H1 (cell line): ENCODE results near the gene MUSTN1. TPM values are rescaled to one million over a fixed set of nuclear protein-coding genes. Genes with fewer than 3 reads are reported as not detected.

Experiments used
- CTCF ChIA-PET: fragments of 300-600 bp; sonication (Branson Sonifier 250); formaldehyde crosslinking; loops from one replicate; lab custom pipeline; 2021; ENCODE audit not compliant: partially characterized antibody; lab: Charles Lee
- POLR2A ChIA-PET: fragments of 300-600 bp; sonication (Branson Sonifier 250); formaldehyde crosslinking; loops from one replicate; lab custom pipeline; 2021; ENCODE audit warnings: inconsistent platforms; ENCODE audit not compliant: partially characterized antibody; lab: Charles Lee
- DNase-seq, 2 experiments: peaks; one replicate each; pipeline versions ENCODE4 v3.0.0 to v3.0.0-alpha.2; 2010 to 2022; ENCODE audit warnings: low spot score in 2 of 2, low read depth in 1 of 2, mixed read lengths in 1 of 2
- FAIRE-seq: peaks from 2 replicates; lab custom pipeline; 2011; peaks lifted over from hg19 to GRCh38; lab: Jason Lieb, UNC
- H2AFZ ChIP-seq: 2 replicates; pipeline ENCODE4 v1.8.1; 2012; ENCODE audit warnings: low read length, inconsistent platforms
- H2AK5ac ChIP-seq: 2 replicates; pipeline ENCODE4 v1.6.1; 2013; ENCODE audit warnings: low read depth, low read length
- H2BK120ac ChIP-seq: replicated peaks from 2 replicates; pipeline ENCODE3; 2013; ENCODE audit warnings: low read depth, low read length, inconsistent platforms
- H2BK12ac ChIP-seq: 2 replicates; pipeline ENCODE4 v1.6.1; 2013; ENCODE audit warnings: low read depth, low read length
- H2BK15ac ChIP-seq: 2 replicates; pipeline ENCODE4 v1.6.1; 2013; ENCODE audit warnings: low read length
- H2BK20ac ChIP-seq: 2 replicates; pipeline ENCODE4 v1.6.1; 2013; ENCODE audit warnings: low read length
- H2BK5ac ChIP-seq: 2 replicates; pipeline ENCODE4 v1.6.1; 2013; ENCODE audit warnings: low read depth, low read length
- H3K14ac ChIP-seq: 2 replicates; pipeline ENCODE4 v1.6.1; 2013; ENCODE audit warnings: inconsistent platforms; ENCODE audit not compliant: insufficient read length
- H3K18ac ChIP-seq: 2 replicates; pipeline ENCODE4 v1.6.1; 2013; ENCODE audit warnings: low read length; ENCODE audit errors: extremely low read depth
- H3K23ac ChIP-seq: 2 replicates; pipeline ENCODE4 v1.6.1; 2013; ENCODE audit warnings: inconsistent platforms; ENCODE audit not compliant: insufficient read length
- H3K23me2 ChIP-seq: 2 replicates; pipeline ENCODE4 v1.6.1; 2013; ENCODE audit warnings: low read depth, low read length
- H3K27ac ChIP-seq: 2 replicates; pipeline ENCODE4 v1.6.1; 2011; ENCODE audit warnings: low read depth, low read length, inconsistent platforms
- H3K27me3 ChIP-seq, 4 experiments: replicated peaks in 1 of 4; 1 replicate in 1 of 4; 2 replicates in 3 of 4; pipeline versions ENCODE4 v1.6.1 to v1.8.1; 2011 to 2013; ENCODE audit warnings: low read length in 3 of 4, mild to moderate bottlenecking in 3 of 4, inconsistent platforms in 2 of 4, mixed read lengths in 2 of 4, moderate library complexity in 1 of 4; ENCODE audit not compliant: control insufficient read depth in 3 of 4, insufficient read depth in 3 of 4; ENCODE audit errors: extremely low read depth in 1 of 4
- H3K36me3 ChIP-seq, 4 experiments: 2 replicates each; pipeline versions ENCODE4 v1.6.1 to v1.8.1; 2011 to 2013; ENCODE audit warnings: mild to moderate bottlenecking in 4 of 4, low read length in 3 of 4, moderate library complexity in 2 of 4, control low read depth in 1 of 4, inconsistent platforms in 1 of 4; ENCODE audit not compliant: insufficient read depth in 4 of 4, control insufficient read depth in 2 of 4
- H3K4ac ChIP-seq: replicated peaks from 2 replicates; pipeline ENCODE3; 2013; ENCODE audit warnings: low read length, low read depth, mixed read lengths, inconsistent platforms; ENCODE audit not compliant: insufficient read length
- H3K4me1 ChIP-seq, 4 experiments: replicated peaks in 1 of 4; 1 replicate in 1 of 4; 2 replicates in 3 of 4; pipeline versions ENCODE4 v1.6.1 to v1.8.1; 2011 to 2013; ENCODE audit warnings: low read length in 3 of 4, inconsistent platforms in 2 of 4, mixed read lengths in 1 of 4; ENCODE audit not compliant: insufficient read depth in 4 of 4, control insufficient read depth in 3 of 4
- H3K4me2 ChIP-seq, 2 experiments: 2 replicates each; pipeline versions ENCODE4 v1.6.1 to v1.8.1; 2011 to 2013; ENCODE audit warnings: low read depth in 2 of 2, low read length in 2 of 2, control low read depth in 1 of 2, inconsistent platforms in 1 of 2, mild to moderate bottlenecking in 1 of 2; ENCODE audit not compliant: insufficient read depth in 1 of 2
- H3K4me3 ChIP-seq, 4 experiments: fragments of 200-600, 300-600 bp in 1 of 4; sonication (generic), shearing (Covaris generic), sonication (Bioruptor Twin) in 1 of 4; 2 replicates each; pipeline versions ENCODE4 v1.5.1 to v1.8.1; 2011 to 2016; ENCODE audit warnings: low read length in 4 of 4, low read depth in 3 of 4, control low read depth in 2 of 4, inconsistent platforms in 2 of 4, mild to moderate bottlenecking in 2 of 4, mixed read lengths in 1 of 4, moderate library complexity in 1 of 4; ENCODE audit not compliant: insufficient read depth in 2 of 4; ENCODE audit errors: extremely low read depth in 1 of 4
- H3K56ac ChIP-seq: replicated peaks from 2 replicates; pipeline ENCODE3; 2013; ENCODE audit warnings: low read depth, mild to moderate bottlenecking, mixed read lengths, low read length, inconsistent platforms; ENCODE audit not compliant: insufficient read length
- H3K79me1 ChIP-seq: 2 replicates; pipeline ENCODE4 v1.6.1; 2013; ENCODE audit warnings: low read depth, low read length, control low read depth
- H3K79me2 ChIP-seq, 2 experiments: 2 replicates each; pipeline versions ENCODE4 v1.6.1 to v1.8.1; 2012 to 2013; ENCODE audit warnings: low read length in 2 of 2, mild to moderate bottlenecking in 2 of 2, inconsistent platforms in 1 of 2; ENCODE audit not compliant: insufficient read depth in 2 of 2, control insufficient read depth in 1 of 2
- H3K9ac ChIP-seq, 4 experiments: replicated peaks in 1 of 4; 1 replicate in 1 of 4; 2 replicates in 3 of 4; pipeline versions ENCODE4 v1.6.1 to v1.8.1; 2011 to 2013; ENCODE audit warnings: low read depth in 3 of 4, low read length in 3 of 4, control low read depth in 2 of 4, mild to moderate bottlenecking in 2 of 4, moderate library complexity in 2 of 4, inconsistent platforms in 1 of 4; ENCODE audit errors: extremely low read depth in 1 of 4
- H3K9me3 ChIP-seq, 2 experiments: 2 replicates each; pipeline versions ENCODE4 v1.6.1 to v1.8.1; 2012 to 2013; ENCODE audit warnings: mild to moderate bottlenecking in 2 of 2, moderate library complexity in 2 of 2, control low read depth in 1 of 2, inconsistent platforms in 1 of 2, low read depth in 1 of 2, low read length in 1 of 2, mixed read lengths in 1 of 2; ENCODE audit not compliant: insufficient read depth in 2 of 2
- H4K20me1 ChIP-seq, 2 experiments: replicated peaks in 1 of 2; 2 replicates each; pipeline versions ENCODE3 to v1.8.1; 2011 to 2013; ENCODE audit warnings: inconsistent platforms in 2 of 2, low read length in 2 of 2, mild to moderate bottlenecking in 1 of 2; ENCODE audit not compliant: insufficient read depth in 2 of 2, control insufficient read depth in 1 of 2
- H4K5ac ChIP-seq: 2 replicates; pipeline ENCODE4 v1.6.1; 2013; ENCODE audit warnings: low read length, low read depth, mixed read lengths, inconsistent platforms; ENCODE audit not compliant: insufficient read length
- H4K8ac ChIP-seq: 2 replicates; pipeline ENCODE4 v1.8.0; 2013; ENCODE audit warnings: mild to moderate bottlenecking, moderate library complexity, low read length, inconsistent platforms; ENCODE audit not compliant: insufficient read depth; ENCODE audit errors: extremely low read depth
- H4K91ac ChIP-seq: replicated peaks from 2 replicates; pipeline ENCODE3; 2013; ENCODE audit warnings: low read length, mixed read lengths, inconsistent platforms; ENCODE audit not compliant: insufficient read length
- BACH1 ChIP-seq: IDR thresholded peaks from 2 replicates; pipeline ENCODE4 v1.6.1; 2012; ENCODE audit warnings: low read length, improper control_type of control experiment
- SP2 ChIP-seq: IDR thresholded peaks from 2 replicates; pipeline ENCODE4 v1.6.1; 2012; ENCODE audit warnings: mild to moderate bottlenecking, low read length, inconsistent platforms
- WGBS, 2 experiments: shearing (Covaris generic) in 1 of 2; methylation state at CpG; one replicate each; pipeline versions ENCODE4 v1.1.6 to v1.1.7; 2013 to 2015; ENCODE audit warnings: low lambda C conversion rate in 2 of 2, mixed read lengths in 2 of 2, inconsistent platforms in 1 of 2, low coverage in 1 of 2, missing lambda C conversion rate in 1 of 2; ENCODE audit not compliant: insufficient replicate concordance in 2 of 2, insufficient coverage in 1 of 2, insufficient read length in 1 of 2; ENCODE audit errors: extremely low coverage in 1 of 2, missing lambda C conversion rate in 1 of 2; 5-methylcytosine and 5-hydroxymethylcytosine counted together
- polyA plus RNA-seq, 7 experiments: library from polyadenylated mRNA; depleted of rRNA in 3 of 7; stranded (reverse) in 5 of 7; unstranded in 2 of 7; fragments of >200 nt in 5 of 7; fragments of 200-250 nt in 2 of 7; gene quantifications; 1 replicate in 5 of 7; 2 replicates in 1 of 7; 4 replicates in 1 of 7; pipeline versions ENCODE4 v1.2.1 to v1.2.3, GENCODE V29; 2011 to 2013; ENCODE audit warnings: missing spikeins in 2 of 7, mixed read lengths in 2 of 7
- total RNA-seq: library from RNA; stranded (reverse); fragmentation: NEBNext Ultra II Directional; extraction: Animal tissue kit (Norgen Biotek cat#: 25700); gene quantifications from 2 replicates; pipeline ENCODE4 v1.2.1, GENCODE V29; 2021

Gene MUSTN1
- total and polyA plus RNA-seq, 2 of the 8 experiments (the other 6 are each of a cell fraction or from before 2014, with no cell fraction given), result 1.1 to 2.4 TPM

- Histone ChIP-seq H3K79me2 (peaks cover 0 to 12% of the 10 kb centered on the region in 2 experiments; a peak in 2 of 4 replicates), H3K4me1 (peaks cover 0 to 9% (median 3%) of the 10 kb centered on the region in 4 experiments; a peak in 5 of 7 replicates), H2BK20ac (no peak overlapping the region), H3K27ac (no peak overlapping the region), H4K20me1 (peaks cover 0 to 10% of the 10 kb centered on the region in 2 experiments), H2BK120ac (no peak overlapping the region), H3K14ac (no peak overlapping the region), H2BK12ac (no peak overlapping the region), H3K4ac (no peak overlapping the region), H3K36me3 (no peaks in the 10 kb centered on the region), H3K79me1 (peaks cover 5% of the 10 kb centered on the region), H2AK5ac (no peak overlapping the region), H3K4me2 (no peak overlapping the region), H2AFZ (no peak overlapping the region), H3K18ac (no peak overlapping the region), H3K4me3 (no peak overlapping the region), H4K91ac (no peak overlapping the region), H2BK15ac (no peak overlapping the region), H3K23me2 (no peaks in the 10 kb centered on the region; the same call in 1 of the 2 replicates), H3K27me3 (no peaks in the 10 kb centered on the region), H3K23ac (no peak overlapping the region), H4K8ac (no peak overlapping the region), H3K9ac (no peak overlapping the region), H3K9me3 (no peaks in the 10 kb centered on the region), H3K56ac (no peak overlapping the region), H2BK5ac (no peak overlapping the region), H4K5ac (no peak overlapping the region)
- FAIRE-seq, result no peak
- no peak for DNase-seq
- WGBS, 2 experiments, result 86% methylated on average over 8 of the region's 8 CpGs; no CpG with 5 or more reads in 1 of the 2 experiments
- TF ChIP-seq SP2 (no peak), BACH1 (peak; percentile 65; the same call in 1 of the 2 replicates)
- CTCF ChIA-PET, result interaction anchor here (0.5 to 1.2 kb wide), 5 partner anchors 9 to 327 kb away, joined by 3 to 4 read pairs (median 3); no protein-coding TSS in a partner anchor
- POLR2A ChIA-PET, result no interaction called here
Measured at GRCh38 chr3:52873433-52874159, 38.8 kb upstream of the MUSTN1 start.
